Calu3 (cell line): ENCODE data around the gene RPAP3. TPM values are rescaled to one million over a fixed set of nuclear protein-coding genes. Genes with fewer than 3 reads are reported as not detected.

ENCODE experiments used
- BruUV-seq: library from RNA; stranded (reverse); fragments of 400-500 nt; replicated peaks from 2 replicates; lab custom pipeline; 2021; lab: Mats Ljungman, UMichigan
- CTCF ChIA-PET: fragments of 300-600 bp; sonication (Branson Sonifier 250); formaldehyde crosslinking; loops from one replicate; lab custom pipeline; 2022; ENCODE audit warnings: antibody characterized with exemption; lab: Charles Lee
- DNase-seq: peaks from one replicate; pipeline ENCODE4 v3.0.0; 2022
- H3K27ac Mint-ChIP-seq: one replicate; pipeline ENCODE4 v1.8.0; 2022; ENCODE audit warnings: mixed read lengths; ENCODE audit not compliant: unreplicated experiment
- H3K27me3 Mint-ChIP-seq: one replicate; pipeline ENCODE4 v1.8.0; 2022; ENCODE audit warnings: mixed read lengths; ENCODE audit not compliant: unreplicated experiment
- H3K36me3 Mint-ChIP-seq: one replicate; pipeline ENCODE4 v1.8.0; 2022; ENCODE audit warnings: mild to moderate bottlenecking, moderate library complexity, mixed read lengths; ENCODE audit not compliant: insufficient read depth, unreplicated experiment
- H3K4me1 Mint-ChIP-seq: one replicate; pipeline ENCODE4 v1.8.0; 2022; ENCODE audit warnings: mild to moderate bottlenecking, low read depth, mixed read lengths; ENCODE audit not compliant: unreplicated experiment
- H3K4me3 Mint-ChIP-seq: one replicate; pipeline ENCODE4 v1.8.0; 2022; ENCODE audit warnings: mild to moderate bottlenecking, low read depth, moderate library complexity, mixed read lengths; ENCODE audit not compliant: unreplicated experiment
- H3K9me3 Mint-ChIP-seq: one replicate; pipeline ENCODE4 v1.8.0; 2022; ENCODE audit warnings: low read depth, mixed read lengths; ENCODE audit not compliant: unreplicated experiment
- CTCF ChIP-seq: fragments of 200-600 bp; IDR thresholded peaks from one replicate; pipeline ENCODE4 v1.8.0; 2022; ENCODE audit warnings: antibody characterized with exemption; ENCODE audit not compliant: unreplicated experiment
- intact Hi-C: fragments of 100-400 bp; cut with micrococcal nuclease; formaldehyde crosslinking; loops from one replicate; pipeline ENCODE4 v1.10.0; 2022; ENCODE audit not compliant: unreplicated experiment
- total RNA-seq: library from RNA; stranded (reverse); gene quantifications from 2 replicates; pipeline ENCODE4 v1.2.3, GENCODE V29; 2022

The RPAP3 gene
- total RNA-seq, 1 experiment from 2014 or later: 33.5 TPM

GRCh38 chr12:47747596-47748506 is 42.0 kb upstream of the RPAP3 start:
- no peak overlapping the region for H3K27ac Mint-ChIP-seq
- TF ChIP-seq CTCF: no peak
- no peaks in the 10 kb centered on the region for H3K27me3 Mint-ChIP-seq
- H3K4me1 Mint-ChIP-seq: peaks cover 24% of the 10 kb centered on the region
- no peaks in the 10 kb centered on the region for H3K9me3 Mint-ChIP-seq
- BruUV-seq: no TSS peak
- no peaks in the 10 kb centered on the region for H3K36me3 Mint-ChIP-seq
- CTCF ChIA-PET: no interaction called here
- H3K4me3 Mint-ChIP-seq: no peak overlapping the region
- no peak for DNase-seq
- intact Hi-C loops: no loop called here

- CTCF ChIA-PET: no interaction called here
- Mint-ChIP-seq H3K36me3 (no peaks in the 10 kb centered on the region), H3K4me1 (peaks cover 19% of the 10 kb centered on the region), H3K27ac (no peak overlapping the region), H3K4me3 (no peak overlapping the region), H3K9me3 (no peaks in the 10 kb centered on the region), H3K27me3 (no peaks in the 10 kb centered on the region)
- no TSS peak for BruUV-seq
- intact Hi-C loops: no loop called here
- TF ChIP-seq CTCF: no peak
- DNase-seq: no peak
Observed at GRCh38 chr12:47747126-47747525, 41.3 kb upstream of the RPAP3 start.

GRCh38 chr12:47746523-47746922 is 40.7 kb upstream of the RPAP3 start:
- Mint-ChIP-seq H3K27me3 (no peaks in the 10 kb centered on the region), H3K4me1 (peaks cover 20% of the 10 kb centered on the region), H3K27ac (no peak overlapping the region), H3K9me3 (no peaks in the 10 kb centered on the region), H3K4me3 (no peak overlapping the region), H3K36me3 (no peaks in the 10 kb centered on the region)
- CTCF ChIA-PET: no interaction called here
- intact Hi-C loops: no loop called here
- no TSS peak for BruUV-seq
- DNase-seq: no peak
- no peak for TF ChIP-seq CTCF

GRCh38 chr12:47746073-47746472 is 40.2 kb upstream of the RPAP3 start:
- H3K27me3 Mint-ChIP-seq: no peaks in the 10 kb centered on the region
- H3K27ac Mint-ChIP-seq: no peak overlapping the region
- peaks cover 25% of the 10 kb centered on the region for H3K4me1 Mint-ChIP-seq
- intact Hi-C loops: no loop called here
- no TSS peak for BruUV-seq
- H3K36me3 Mint-ChIP-seq: no peaks in the 10 kb centered on the region
- no peak overlapping the region for H3K4me3 Mint-ChIP-seq
- no peaks in the 10 kb centered on the region for H3K9me3 Mint-ChIP-seq
- CTCF ChIA-PET: no interaction called here
- DNase-seq: no peak
- no peak for TF ChIP-seq CTCF
